Left hindlimb (tissue), 1 donor: ENCODE measurements around the gene HOXC9.
A peak's percentile ranks its signal among the peaks of the same experiment; 100 is the strongest.

Experiments used
- DNase-seq: peaks from one replicate; pipeline ENCODE4 v3.0.0-alpha.2; 2018

Gene HOXC9

DNA sequence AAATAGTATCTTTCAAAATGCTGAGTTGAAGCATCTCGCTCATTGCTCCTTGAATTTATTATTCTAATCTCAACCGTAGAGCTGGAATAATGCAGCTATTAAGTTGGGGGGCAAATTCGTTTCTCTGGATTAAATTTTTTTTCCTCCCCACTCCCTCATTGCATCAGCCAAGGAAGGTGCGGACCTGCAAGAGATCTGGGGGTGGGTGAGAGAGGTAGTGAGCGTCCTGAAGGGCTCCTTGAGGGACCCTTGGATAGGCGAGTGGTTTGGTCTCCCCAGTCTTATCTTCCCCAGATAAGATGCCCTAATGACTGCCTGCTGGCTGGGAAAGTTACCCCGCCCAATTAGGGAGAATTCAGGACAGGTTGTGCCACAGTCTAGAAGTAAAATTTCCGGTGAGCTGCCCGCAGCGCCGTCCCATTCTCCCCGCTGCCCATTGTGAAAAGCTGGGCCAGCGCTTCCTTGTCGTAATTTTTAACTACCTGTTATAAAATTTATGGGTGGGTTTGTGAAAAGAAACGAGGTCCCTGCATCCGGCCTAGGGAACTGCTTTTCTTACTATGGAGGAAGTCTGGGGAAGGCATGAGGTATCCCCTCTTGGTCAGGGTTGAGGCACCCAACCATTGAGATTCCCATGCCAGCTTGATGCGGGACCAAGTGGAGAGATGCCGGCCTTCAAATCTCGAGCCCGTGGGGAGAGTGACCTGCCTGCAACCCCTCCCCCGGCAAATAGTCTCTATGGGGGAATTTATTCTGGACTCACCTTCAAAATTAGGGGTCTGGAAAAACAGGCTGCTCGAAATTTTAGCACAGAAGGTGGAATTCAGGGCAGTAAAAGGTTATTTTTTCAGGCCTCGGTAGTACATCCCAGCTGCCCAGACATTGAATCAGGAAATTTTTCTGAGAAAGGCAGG is 15.3 kb downstream of the HOXC9 start:
- DNase-seq, result no peak

- no peak for DNase-seq
Measured at GRCh38 chr12:54016051-54016450, 16.1 kb downstream of the HOXC9 start.

GRCh38 chr12:54016478-54016964 is 16.6 kb downstream of the HOXC9 start:
- no peak for DNase-seq

DNA sequence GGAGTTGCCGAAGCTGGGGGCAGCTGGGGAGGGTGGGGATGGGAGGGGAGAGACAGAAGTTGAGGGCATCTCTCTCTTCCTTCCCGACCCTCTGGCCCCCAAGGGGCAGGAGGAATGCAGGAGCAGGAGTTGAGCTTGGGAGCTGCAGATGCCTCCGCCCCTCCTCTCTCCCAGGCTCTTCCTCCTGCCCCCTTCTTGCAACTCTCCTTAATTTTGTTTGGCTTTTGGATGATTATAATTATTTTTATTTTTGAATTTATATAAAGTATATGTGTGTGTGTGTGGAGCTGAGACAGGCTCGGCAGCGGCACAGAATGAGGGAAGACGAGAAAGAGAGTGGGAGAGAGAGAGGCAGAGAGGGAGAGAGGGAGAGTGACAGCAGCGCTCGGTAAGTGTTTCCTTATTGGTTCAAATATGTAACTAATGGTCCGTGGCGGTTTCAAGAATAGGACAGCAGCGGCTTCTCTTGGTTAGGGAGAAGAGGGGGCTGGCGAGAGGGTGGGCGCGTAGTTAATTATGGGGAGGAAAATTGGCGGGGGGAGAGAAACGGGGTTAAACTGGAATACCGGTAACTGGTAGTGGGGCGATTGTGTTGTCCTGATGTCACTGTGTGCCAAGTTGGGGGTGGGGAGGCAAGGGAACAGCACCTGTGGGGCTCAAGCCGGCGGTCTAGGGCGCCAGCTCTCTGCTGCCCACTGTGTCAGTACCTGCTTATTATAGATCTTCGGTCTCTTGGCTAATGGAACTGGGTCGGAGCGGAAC is 17.2 kb downstream of the HOXC9 start:
- no peak for DNase-seq

DNA sequence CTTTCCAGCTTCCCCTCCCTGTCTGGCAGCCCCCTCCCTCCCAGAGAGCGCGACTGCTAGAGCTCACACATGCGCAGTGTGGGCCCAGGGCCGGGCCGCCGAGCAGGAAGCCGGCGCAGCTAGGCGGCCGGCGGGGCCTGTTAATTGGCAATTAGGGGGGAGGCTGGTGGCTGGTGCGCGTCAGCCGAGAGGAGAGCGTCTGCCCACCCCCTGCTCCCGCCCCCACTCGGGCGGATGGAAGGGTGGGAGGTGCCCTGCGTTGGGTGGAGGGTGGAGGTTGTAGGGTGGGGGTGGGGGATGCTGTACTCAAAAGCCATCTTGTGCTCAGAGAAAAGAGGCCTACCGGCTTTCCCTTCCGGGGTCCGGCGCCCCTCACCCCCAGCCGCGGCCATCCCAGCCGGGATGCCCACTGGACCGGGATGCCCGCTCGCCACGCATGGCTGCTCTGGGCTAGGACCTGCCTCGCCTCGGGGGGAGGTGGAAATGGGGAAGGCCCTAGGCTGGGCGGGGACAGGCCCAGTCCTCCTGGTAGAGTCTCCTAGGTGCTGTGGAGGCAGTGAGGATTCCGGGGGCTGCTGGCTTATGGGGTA is 18.0 kb downstream of the HOXC9 start:
- peak; percentile 96 for DNase-seq

DNA sequence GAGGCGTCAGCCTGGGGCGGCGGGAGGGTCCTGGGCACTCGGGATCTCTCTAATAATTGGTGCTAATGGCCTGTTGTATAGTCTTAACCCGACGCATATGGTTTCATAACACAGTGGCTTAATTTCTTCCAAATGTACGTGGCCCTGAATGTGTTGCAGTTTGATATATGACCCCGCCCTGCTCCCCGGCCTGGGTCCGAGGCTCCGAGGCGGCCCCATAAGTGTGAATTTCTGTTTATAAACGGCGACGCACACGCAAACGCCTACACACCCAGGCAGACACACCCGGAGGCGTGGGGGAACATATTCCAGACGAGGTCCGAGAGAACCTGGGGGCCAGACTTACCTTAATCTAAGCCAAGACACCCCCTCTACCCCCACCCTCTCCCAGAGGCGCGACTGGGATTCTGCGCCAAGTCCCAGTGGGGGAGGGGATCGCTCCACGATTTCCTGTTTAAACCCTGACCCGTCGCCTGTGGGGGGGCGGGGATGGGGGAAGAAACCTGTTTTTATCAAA is 18.6 kb downstream of the HOXC9 start:
- no peak for DNase-seq

DNA sequence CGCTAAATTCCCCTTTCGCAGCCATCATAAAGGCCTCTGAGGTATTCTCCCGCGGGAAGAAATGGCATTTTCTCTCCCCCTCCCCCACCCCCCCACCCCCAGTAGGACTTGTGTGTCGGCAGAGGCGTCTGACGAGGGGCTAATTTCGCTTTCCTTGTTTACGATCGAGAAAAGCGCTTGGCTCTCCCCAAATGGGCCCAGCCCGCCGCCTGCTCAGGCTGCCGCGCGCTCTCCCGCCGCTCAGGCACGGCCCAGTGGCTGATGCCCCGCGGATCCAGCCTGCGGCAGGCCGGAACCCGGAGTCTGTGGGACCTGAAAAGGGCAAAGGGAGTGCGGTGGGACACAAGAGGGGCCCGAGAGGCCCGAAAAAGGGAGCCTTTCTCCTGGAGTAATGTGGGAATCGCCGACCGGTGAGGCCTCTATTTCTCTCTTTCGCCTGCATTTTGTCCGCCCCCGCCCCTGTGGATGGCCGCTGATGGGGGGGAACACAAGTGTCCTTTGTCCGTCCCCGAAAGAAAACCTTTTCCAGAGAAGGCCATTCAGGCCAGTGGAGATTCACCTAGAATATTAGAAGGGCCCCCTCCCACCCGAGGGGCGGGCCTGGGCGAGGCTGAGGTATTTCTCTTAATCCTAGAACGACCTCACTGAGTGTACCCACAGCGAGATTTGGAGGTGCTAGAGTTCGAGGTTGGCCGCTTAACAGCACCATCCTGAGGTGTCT is 19.3 kb downstream of the HOXC9 start:
- DNase-seq, result no peak

DNA sequence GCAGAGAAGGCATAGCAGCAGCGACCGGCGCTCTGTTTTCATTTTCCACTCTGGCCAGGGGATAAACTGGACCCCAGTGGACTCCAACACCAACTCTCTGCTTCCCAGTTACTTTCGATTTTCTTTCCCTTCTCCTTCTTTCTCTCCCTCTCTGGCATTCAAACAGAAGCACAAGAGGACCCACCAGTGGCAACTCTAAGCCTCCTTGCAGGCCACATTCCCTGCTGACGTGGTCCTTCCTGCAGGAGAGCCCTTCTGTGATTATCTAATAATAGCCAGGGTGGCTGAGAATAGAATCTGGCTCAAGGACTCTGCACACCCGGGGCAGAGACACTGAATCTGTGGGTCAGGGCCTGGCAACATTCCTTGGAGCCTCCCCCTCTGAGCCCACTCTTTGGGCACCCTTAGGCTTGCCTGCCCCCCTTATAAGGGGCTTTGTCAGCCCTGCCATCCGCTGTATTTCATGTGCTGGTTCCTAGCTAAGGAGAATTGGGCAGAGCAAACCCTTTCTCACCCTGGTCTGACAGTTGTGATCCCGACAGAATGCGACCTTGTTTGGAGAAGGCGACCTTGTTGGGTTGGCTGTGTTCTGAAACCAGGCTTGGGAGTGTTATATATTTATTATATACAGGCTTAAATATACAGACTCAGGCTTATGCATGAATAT is 20.1 kb downstream of the HOXC9 start:
- DNase-seq, result no peak

GRCh38 chr12:54020591-54021405 is 20.8 kb downstream of the HOXC9 start:
- DNase-seq, result no peak

DNA sequence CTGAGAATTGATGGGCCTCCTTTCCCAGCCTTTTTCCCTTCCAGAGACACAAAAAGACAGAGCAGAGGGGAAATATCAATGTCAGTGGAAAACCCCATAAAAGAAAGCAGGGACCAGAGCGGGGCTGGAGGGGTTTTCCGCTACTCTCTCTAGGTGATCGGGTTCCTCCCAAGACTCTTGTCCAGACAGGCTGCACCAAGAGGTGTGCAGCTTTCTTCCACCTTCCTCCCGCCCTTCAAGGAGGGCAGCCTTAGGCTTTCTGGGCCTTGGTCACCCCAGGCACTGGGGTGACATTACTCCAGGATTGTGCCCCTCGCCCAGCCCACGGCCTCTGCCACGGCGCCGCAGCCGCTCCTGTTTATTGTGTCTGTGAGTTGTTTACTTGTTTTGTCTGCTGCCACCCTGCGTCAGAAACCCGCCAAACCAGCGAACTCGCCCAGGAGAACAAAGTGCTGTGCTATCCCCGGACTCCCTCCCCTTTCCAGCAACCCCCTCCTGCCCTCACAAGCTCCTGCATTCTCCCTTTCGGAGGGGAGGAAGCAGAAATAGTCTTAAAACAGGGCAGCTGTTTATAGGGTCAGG is 21.6 kb downstream of the HOXC9 start:
- no peak for DNase-seq

GRCh38 chr12:54022960-54023884 is 23.3 kb downstream of the HOXC9 start:
- DNase-seq, result no peak

- no peak for DNase-seq
Measured at GRCh38 chr12:54024127-54024526, 24.2 kb downstream of the HOXC9 start.

DNA sequence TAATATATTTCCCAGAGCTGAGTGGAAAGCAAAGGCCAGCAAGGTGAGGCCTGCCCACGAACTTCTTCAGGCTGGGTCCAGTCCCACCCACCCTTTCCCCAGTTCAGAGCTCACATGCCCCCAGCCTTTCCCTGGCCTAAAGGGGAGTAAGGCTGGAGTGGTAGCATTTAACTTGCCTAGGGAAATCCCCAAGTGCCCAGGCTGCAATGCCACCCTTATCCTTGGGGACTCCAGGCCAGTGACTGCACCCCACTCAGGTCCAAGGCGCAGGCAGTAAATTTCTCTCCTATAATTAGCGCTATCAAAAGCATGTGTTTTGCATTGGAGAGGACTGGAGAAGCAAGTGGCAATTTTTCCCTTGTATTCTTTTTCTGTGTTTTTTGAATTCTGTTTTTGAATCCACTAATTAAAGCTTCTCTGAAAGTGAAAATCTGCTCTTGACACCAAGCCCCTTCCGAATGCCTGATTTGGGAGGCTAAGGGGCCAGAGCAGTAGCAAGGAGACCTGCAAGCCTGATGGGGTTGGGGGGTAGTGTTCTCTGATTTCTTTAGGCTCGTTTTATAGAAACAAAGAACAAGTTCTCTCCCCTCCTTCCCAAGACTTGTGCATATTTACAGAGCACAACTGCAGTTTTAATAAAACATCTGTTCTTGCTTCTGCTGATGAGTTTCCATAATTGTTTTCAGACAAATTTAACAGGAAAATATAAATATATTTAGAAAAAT is 24.8 kb downstream of the HOXC9 start:
- no peak for DNase-seq

DNA sequence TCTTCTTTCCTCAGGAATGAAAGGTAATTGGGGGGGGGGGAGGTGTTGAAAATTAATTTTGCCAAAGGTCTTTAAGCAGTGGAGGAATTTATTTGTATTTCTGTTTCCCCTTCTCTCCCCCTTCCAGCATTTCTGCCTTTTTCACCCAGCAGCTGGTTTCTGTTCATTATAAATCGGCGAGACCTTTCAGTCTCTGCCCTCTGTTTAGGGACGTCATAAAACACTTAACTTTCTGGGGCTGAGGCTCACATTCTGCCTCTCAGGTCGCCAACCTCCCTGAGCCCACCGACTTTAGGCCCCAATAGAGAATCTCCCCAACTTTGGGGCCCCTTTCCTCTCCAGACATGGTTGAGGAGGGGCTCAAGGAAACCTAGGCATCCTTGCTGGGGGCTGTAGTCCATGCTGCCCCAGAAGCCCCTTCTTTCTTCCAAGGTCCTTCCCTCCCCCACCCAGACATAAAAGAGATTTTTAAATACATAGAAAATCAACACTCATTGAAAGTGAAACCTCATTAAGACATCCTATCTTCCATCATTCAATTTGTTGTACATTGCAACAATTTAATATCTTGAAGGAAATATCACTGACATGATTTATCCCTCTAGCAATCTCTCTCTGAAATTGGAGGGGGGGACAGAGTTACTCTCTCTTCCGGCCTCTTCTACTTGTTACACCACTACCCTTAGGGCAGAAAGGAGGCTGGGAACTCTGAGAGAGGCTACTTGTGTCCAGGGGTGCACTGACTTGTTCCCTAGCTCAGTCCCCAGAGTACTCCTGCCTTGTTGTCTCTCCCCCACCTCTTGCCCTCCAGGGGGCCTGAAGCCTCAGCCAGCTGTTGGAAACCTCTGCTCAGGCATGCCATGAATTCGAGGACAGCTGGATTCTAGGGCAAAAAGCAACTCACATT is 25.8 kb downstream of the HOXC9 start:
- no peak for DNase-seq

- no peak for DNase-seq
Measured at GRCh38 chr12:54026640-54027441, 26.9 kb downstream of the HOXC9 start.

- DNase-seq, result no peak
Measured at GRCh38 chr12:54027442-54027786, 27.5 kb downstream of the HOXC9 start.
